ENCODE results near the gene RECK.
"Not testable (repeated sequence)": the region's sequence is repeated elsewhere in the genome, so short reads cannot be mapped to it uniquely, and the experiment has no call there.

Gene RECK

GRCh38 chr9:36118201-36118600 lies 81.5 kb downstream of the RECK start:
- no peak for DNase-seq (ENCODE audit: low spot score)

- no peak for DNase-seq (ENCODE audit: low spot score)
These were observed 82.0 kb downstream of the RECK start for GRCh38 chr9:36118706-36119105.

GRCh38 chr9:36119476-36119875 lies 82.8 kb downstream of the RECK start:
- DNase-seq (ENCODE audit: low spot score): no peak

- DNase-seq (ENCODE audit: low spot score): no peak
These were observed 84.0 kb downstream of the RECK start for GRCh38 chr9:36120705-36121104.

GRCh38 chr9:36121971-36122370 lies 85.3 kb downstream of the RECK start:
- DNase-seq (ENCODE audit: low spot score): no peak

GRCh38 chr9:36123515-36123914 lies 86.8 kb downstream of the RECK start:
- no peak for DNase-seq (ENCODE audit: low spot score)

GRCh38 chr9:36125062-36125855 lies 88.5 kb downstream of the RECK start:
- no peak for DNase-seq (ENCODE audit: low spot score)

- DNase-seq (ENCODE audit: low spot score): no peak
These were observed 89.5 kb downstream of the RECK start for GRCh38 chr9:36126016-36126730.

- DNase-seq (ENCODE audit: low spot score): no peak
These were observed 91.0 kb downstream of the RECK start for GRCh38 chr9:36127652-36128244.

GRCh38 chr9:36128349-36128748 lies 91.6 kb downstream of the RECK start:
- no peak for DNase-seq (ENCODE audit: low spot score)

GRCh38 chr9:36129139-36129538 lies 92.4 kb downstream of the RECK start:
- no peak for DNase-seq (ENCODE audit: low spot score)

GRCh38 chr9:36131666-36132065 lies 95.0 kb downstream of the RECK start:
- not testable (repeated sequence) for DNase-seq (ENCODE audit: low spot score)

- no peak for DNase-seq (ENCODE audit: low spot score)
These were observed 95.4 kb downstream of the RECK start for GRCh38 chr9:36132086-36132485.

GRCh38 chr9:36134761-36135505 lies 98.2 kb downstream of the RECK start:
- no peak for DNase-seq (ENCODE audit: low spot score)

GRCh38 chr9:36135741-36136271 lies 99.1 kb downstream of the RECK start:
- DNase-seq (ENCODE audit: low spot score): no peak

GRCh38 chr9:36136272-36136893 lies 99.7 kb downstream of the RECK start, which contains the start of gene GLIPR2:
Gene GLIPR2 (plus strand): TSS chr9:36136733. CDS start chr9:36136779, 46 bp downstream.
- DNase-seq (ENCODE audit: low spot score): peak; percentile 74

GRCh38 chr9:36136894-36137391 lies 100.2 kb downstream of the RECK start:
- no peak for DNase-seq (ENCODE audit: low spot score)

- no peak for DNase-seq (ENCODE audit: low spot score)
These were observed 100.8 kb downstream of the RECK start for GRCh38 chr9:36137392-36138004.

- no peak for DNase-seq (ENCODE audit: low spot score)
These were observed 101.8 kb downstream of the RECK start for GRCh38 chr9:36138496-36138895.

- no peak for DNase-seq (ENCODE audit: low spot score)
These were observed 102.2 kb downstream of the RECK start for GRCh38 chr9:36138901-36139300.

Measured in CD4-positive, alpha-beta T cell treated with Interleukin-15 for 4 hours (primary cell).